GM23338 (cell line): Measurements from ENCODE around the gene ERC2. TPM values are rescaled to one million over a fixed set of nuclear protein-coding genes. Genes with fewer than 3 reads are reported as not detected.
A peak's percentile ranks its signal among the peaks of the same experiment; 100 is the strongest.

Experiments used
- ATAC-seq: fragments of 200-7000 bp; cut with Tn5 transposase; 3 replicates; pipeline ENCODE4 v1.9.1; 2020
- DNase-seq: peaks from one replicate; pipeline ENCODE4 v3.0.0-alpha.2; 2015; ENCODE audit warnings: low spot score
- H2AFZ ChIP-seq: fragments of 200-600 bp; sonication (generic); 2 replicates; pipeline ENCODE4 v1.8.0; 2016; ENCODE audit warnings: antibody characterized with exemption, mild to moderate bottlenecking, moderate library complexity
- H3F3A ChIP-seq: fragments of 200-600 bp; sonication (generic); replicated peaks from 2 replicates; pipeline ENCODE4 v1.8.0; 2017; ENCODE audit warnings: antibody characterized with exemption, mixed run types, low read depth
- H3K27ac ChIP-seq: fragments of 200-600 bp; sonication (generic); 2 replicates; pipeline ENCODE4 v1.6.1; 2016; ENCODE audit warnings: low read depth
- H3K27me3 ChIP-seq: fragments of 200-600 bp; sonication (generic); 2 replicates; pipeline ENCODE4 v1.8.0; 2016; ENCODE audit warnings: mild to moderate bottlenecking, mixed run types, moderate library complexity; ENCODE audit not compliant: insufficient read depth
- H3K36me3 ChIP-seq: fragments of 200-600 bp; sonication (generic); 2 replicates; pipeline ENCODE4 v1.8.0; 2016; ENCODE audit warnings: mild to moderate bottlenecking; ENCODE audit not compliant: insufficient read depth
- H3K4me1 ChIP-seq: fragments of 200-600 bp; sonication (generic); 2 replicates; pipeline ENCODE4 v1.8.0; 2016; ENCODE audit warnings: mild to moderate bottlenecking, moderate library complexity; ENCODE audit not compliant: insufficient read depth
- H3K4me2 ChIP-seq: fragments of 200-600 bp; sonication (generic); 2 replicates; pipeline ENCODE4 v1.7.1; 2017; ENCODE audit warnings: mixed run types
- H3K4me3 ChIP-seq: fragments of 200-600 bp; sonication (generic); 2 replicates; pipeline ENCODE4 v1.6.1; 2016; ENCODE audit warnings: mixed run types
- H3K79me2 ChIP-seq: fragments of 200-600 bp; sonication (generic); replicated peaks from 2 replicates; pipeline ENCODE4 v1.8.0; 2017; ENCODE audit warnings: mild to moderate bottlenecking; ENCODE audit not compliant: insufficient read depth
- H3K9me2 ChIP-seq: fragments of 200-600 bp; sonication (generic); 2 replicates; pipeline ENCODE4 v1.8.0; 2017; ENCODE audit not compliant: insufficient read depth
- H4K20me1 ChIP-seq: fragments of 200-600 bp; sonication (generic); replicated peaks from 2 replicates; pipeline ENCODE4 v1.8.0; 2017; ENCODE audit warnings: mild to moderate bottlenecking; ENCODE audit not compliant: insufficient read depth
- H3K27ac Mint-ChIP-seq: 2 replicates; pipeline ENCODE4 v1.8.0; 2020; ENCODE audit warnings: inconsistent platforms, mild to moderate bottlenecking, moderate library complexity, mixed read lengths
- H3K27me3 Mint-ChIP-seq: 3 replicates; pipeline ENCODE4 v1.8.0; 2022; ENCODE audit warnings: low read depth, mild to moderate bottlenecking, moderate library complexity, mixed read lengths, inconsistent platforms; ENCODE audit not compliant: insufficient read depth, poor library complexity
- H3K36me3 Mint-ChIP-seq: 3 replicates; pipeline ENCODE4 v1.8.0; 2021; ENCODE audit warnings: low read depth, mild to moderate bottlenecking, inconsistent platforms, moderate library complexity, mixed read lengths
- H3K4me1 Mint-ChIP-seq: 3 replicates; pipeline ENCODE4 v1.8.0; 2020; ENCODE audit warnings: mild to moderate bottlenecking, inconsistent platforms, mixed read lengths
- H3K4me3 Mint-ChIP-seq: 3 replicates; pipeline ENCODE4 v1.8.0; 2021; ENCODE audit warnings: moderate library complexity, mild to moderate bottlenecking, inconsistent platforms, mixed read lengths
- H3K9me3 Mint-ChIP-seq: 3 replicates; pipeline ENCODE4 v1.8.0; 2020; ENCODE audit warnings: moderate library complexity, mild to moderate bottlenecking, inconsistent platforms, mixed read lengths
- CREB1 ChIP-seq: fragments of 250-450 bp; sonication (Bioruptor Pico); IDR thresholded peaks from 2 replicates; pipeline ENCODE4 v1.5.0; 2020; ENCODE audit warnings: low read depth, mild to moderate bottlenecking, moderate library complexity
- EZH2phosphoT487 ChIP-seq: fragments of 200-600 bp; sonication (generic); IDR thresholded peaks from one replicate; pipeline ENCODE4 v1.8.1; 2018; ENCODE audit warnings: antibody characterized with exemption; ENCODE audit not compliant: unreplicated experiment
- POLR2AphosphoS5 ChIP-seq: IDR thresholded peaks from 2 replicates; pipeline ENCODE4 v1.6.1; 2016; ENCODE audit warnings: antibody characterized with exemption, low read depth
- REST ChIP-seq: IDR thresholded peaks from one replicate; pipeline ENCODE4 v1.6.1; 2018; ENCODE audit warnings: antibody characterized with exemption; ENCODE audit not compliant: unreplicated experiment
- ZNF114 ChIP-seq: fragments of 250-450 bp; sonication (Bioruptor Pico); IDR thresholded peaks from 2 replicates; pipeline ENCODE4 v1.5.0; 2020; ENCODE audit warnings: mild to moderate bottlenecking, moderate library complexity
- ZNF331 ChIP-seq: fragments of 250-450 bp; sonication (Bioruptor Pico); IDR thresholded peaks from 2 replicates; pipeline ENCODE4 v1.5.0; 2020; ENCODE audit warnings: low read depth, mild to moderate bottlenecking, moderate library complexity
- polyA plus RNA-seq: library from polyadenylated mRNA; unstranded; fragments of >200 nt; fragmentation: Nextera tagmentation; extraction: Ambion mirVana; gene quantifications from 2 replicates; pipeline ENCODE4 v1.2.1, GENCODE V29; 2016
- total RNA-seq: library from RNA; depleted of rRNA; stranded (reverse); fragments of >200 nt; shearing (Covaris generic); gene quantifications from 2 replicates; pipeline ENCODE4 v1.2.3, GENCODE V29; 2014
- TF ChIP-seq, protein P1 (sequence below): IDR thresholded peaks from 2 replicates; pipeline ENCODE4 v1.6.1; 2016; ENCODE audit warnings: antibody characterized with exemption
- TF ChIP-seq, protein P2 (sequence below): fragments of 250-450 bp; sonication (Bioruptor Pico); IDR thresholded peaks from 2 replicates; pipeline ENCODE4 v1.5.0; 2020; ENCODE audit warnings: mild to moderate bottlenecking, moderate library complexity

Gene ERC2
- total and polyA plus RNA-seq, 2 experiments from 2014 or later, result 11.8 to 13.7 TPM

DNA sequence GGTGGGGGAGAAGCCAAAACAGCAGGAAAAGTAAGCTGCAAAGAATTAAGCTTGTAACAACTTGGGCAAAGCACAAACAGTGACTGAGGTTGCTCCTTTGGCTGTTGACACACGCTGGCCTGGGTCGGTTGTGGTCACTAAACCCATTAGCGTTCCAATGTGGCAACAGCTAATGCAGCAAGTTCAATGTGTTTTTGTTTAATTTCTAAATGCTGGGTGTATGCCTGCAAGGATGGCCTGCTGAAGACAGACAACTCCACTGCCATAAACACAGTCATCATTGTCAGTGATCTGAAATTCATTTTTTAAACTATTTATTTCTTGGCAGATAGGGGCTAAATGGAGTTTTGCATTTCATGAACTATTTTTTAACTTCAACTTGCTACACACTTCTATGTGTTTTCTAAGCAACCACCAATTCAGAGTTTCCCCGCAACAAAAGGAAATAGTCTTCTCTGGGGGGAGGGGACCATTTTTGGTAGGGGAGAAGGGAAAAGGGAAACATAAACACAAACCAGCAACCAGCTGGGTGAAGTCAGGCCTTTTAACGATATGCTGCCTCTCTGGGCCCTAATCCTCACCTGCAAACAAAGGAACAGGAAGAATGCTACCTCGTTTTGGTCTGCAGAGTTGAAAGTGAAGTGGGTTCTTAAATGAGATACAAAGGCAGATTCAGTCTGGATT is 946.4 kb downstream of the ERC2 start (continued):
- TF ChIP-seq REST (no peak), POLR2AphosphoS5 (no peak), ZNF114 (no peak)

- Mint-ChIP-seq H3K27me3 (peaks cover 2% of the 10 kb centered on the region), H3K36me3 (no peaks in the 10 kb centered on the region), H3K4me3 (no peak overlapping the region; the same call in 2 of the 3 replicates), H3K4me1 (peaks cover 45% of the 10 kb centered on the region), H3K27ac (peak overlapping the region; percentile 43; the same call in 1 of the 2 replicates), H3K9me3 (no peaks in the 10 kb centered on the region)
- H3F3A ChIP-seq, result no peaks in the 10 kb centered on the region
- ATAC-seq (peak; percentile 60), DNase-seq (peak; percentile 28)
- peak overlapping the region; percentile 44 for H3K4me2 ChIP-seq
- no peaks in the 10 kb centered on the region for H4K20me1 ChIP-seq
- H3K79me2 ChIP-seq, result no peaks in the 10 kb centered on the region
- H3K27me3 ChIP-seq, result no peaks in the 10 kb centered on the region
- peak overlapping the region; percentile 53; the same call in 1 of the 2 replicates for H2AFZ ChIP-seq
- peak overlapping the region; percentile 1; the same call in 1 of the 2 replicates for H3K27ac ChIP-seq
- no peaks in the 10 kb centered on the region for H3K36me3 ChIP-seq
- peaks cover 29% of the 10 kb centered on the region for H3K4me1 ChIP-seq
- H3K4me3 ChIP-seq, result no peak overlapping the region
- H3K9me2 ChIP-seq, result peaks cover 13% of the 10 kb centered on the region
- no peak for TF ChIP-seq POLR2AphosphoS5
- no peak for TF ChIP-seq ZNF331 (CRISPR knock-in tag)
- no peak for TF ChIP-seq REST
- TF ChIP-seq, protein P1, sequence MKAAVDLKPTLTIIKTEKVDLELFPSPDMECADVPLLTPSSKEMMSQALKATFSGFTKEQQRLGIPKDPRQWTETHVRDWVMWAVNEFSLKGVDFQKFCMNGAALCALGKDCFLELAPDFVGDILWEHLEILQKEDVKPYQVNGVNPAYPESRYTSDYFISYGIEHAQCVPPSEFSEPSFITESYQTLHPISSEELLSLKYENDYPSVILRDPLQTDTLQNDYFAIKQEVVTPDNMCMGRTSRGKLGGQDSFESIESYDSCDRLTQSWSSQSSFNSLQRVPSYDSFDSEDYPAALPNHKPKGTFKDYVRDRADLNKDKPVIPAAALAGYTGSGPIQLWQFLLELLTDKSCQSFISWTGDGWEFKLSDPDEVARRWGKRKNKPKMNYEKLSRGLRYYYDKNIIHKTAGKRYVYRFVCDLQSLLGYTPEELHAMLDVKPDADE, result no peak
- TF ChIP-seq CREB1 (CRISPR knock-in tag), result no peak
- no peak for TF ChIP-seq EZH2phosphoT487
- TF ChIP-seq, protein P2, sequence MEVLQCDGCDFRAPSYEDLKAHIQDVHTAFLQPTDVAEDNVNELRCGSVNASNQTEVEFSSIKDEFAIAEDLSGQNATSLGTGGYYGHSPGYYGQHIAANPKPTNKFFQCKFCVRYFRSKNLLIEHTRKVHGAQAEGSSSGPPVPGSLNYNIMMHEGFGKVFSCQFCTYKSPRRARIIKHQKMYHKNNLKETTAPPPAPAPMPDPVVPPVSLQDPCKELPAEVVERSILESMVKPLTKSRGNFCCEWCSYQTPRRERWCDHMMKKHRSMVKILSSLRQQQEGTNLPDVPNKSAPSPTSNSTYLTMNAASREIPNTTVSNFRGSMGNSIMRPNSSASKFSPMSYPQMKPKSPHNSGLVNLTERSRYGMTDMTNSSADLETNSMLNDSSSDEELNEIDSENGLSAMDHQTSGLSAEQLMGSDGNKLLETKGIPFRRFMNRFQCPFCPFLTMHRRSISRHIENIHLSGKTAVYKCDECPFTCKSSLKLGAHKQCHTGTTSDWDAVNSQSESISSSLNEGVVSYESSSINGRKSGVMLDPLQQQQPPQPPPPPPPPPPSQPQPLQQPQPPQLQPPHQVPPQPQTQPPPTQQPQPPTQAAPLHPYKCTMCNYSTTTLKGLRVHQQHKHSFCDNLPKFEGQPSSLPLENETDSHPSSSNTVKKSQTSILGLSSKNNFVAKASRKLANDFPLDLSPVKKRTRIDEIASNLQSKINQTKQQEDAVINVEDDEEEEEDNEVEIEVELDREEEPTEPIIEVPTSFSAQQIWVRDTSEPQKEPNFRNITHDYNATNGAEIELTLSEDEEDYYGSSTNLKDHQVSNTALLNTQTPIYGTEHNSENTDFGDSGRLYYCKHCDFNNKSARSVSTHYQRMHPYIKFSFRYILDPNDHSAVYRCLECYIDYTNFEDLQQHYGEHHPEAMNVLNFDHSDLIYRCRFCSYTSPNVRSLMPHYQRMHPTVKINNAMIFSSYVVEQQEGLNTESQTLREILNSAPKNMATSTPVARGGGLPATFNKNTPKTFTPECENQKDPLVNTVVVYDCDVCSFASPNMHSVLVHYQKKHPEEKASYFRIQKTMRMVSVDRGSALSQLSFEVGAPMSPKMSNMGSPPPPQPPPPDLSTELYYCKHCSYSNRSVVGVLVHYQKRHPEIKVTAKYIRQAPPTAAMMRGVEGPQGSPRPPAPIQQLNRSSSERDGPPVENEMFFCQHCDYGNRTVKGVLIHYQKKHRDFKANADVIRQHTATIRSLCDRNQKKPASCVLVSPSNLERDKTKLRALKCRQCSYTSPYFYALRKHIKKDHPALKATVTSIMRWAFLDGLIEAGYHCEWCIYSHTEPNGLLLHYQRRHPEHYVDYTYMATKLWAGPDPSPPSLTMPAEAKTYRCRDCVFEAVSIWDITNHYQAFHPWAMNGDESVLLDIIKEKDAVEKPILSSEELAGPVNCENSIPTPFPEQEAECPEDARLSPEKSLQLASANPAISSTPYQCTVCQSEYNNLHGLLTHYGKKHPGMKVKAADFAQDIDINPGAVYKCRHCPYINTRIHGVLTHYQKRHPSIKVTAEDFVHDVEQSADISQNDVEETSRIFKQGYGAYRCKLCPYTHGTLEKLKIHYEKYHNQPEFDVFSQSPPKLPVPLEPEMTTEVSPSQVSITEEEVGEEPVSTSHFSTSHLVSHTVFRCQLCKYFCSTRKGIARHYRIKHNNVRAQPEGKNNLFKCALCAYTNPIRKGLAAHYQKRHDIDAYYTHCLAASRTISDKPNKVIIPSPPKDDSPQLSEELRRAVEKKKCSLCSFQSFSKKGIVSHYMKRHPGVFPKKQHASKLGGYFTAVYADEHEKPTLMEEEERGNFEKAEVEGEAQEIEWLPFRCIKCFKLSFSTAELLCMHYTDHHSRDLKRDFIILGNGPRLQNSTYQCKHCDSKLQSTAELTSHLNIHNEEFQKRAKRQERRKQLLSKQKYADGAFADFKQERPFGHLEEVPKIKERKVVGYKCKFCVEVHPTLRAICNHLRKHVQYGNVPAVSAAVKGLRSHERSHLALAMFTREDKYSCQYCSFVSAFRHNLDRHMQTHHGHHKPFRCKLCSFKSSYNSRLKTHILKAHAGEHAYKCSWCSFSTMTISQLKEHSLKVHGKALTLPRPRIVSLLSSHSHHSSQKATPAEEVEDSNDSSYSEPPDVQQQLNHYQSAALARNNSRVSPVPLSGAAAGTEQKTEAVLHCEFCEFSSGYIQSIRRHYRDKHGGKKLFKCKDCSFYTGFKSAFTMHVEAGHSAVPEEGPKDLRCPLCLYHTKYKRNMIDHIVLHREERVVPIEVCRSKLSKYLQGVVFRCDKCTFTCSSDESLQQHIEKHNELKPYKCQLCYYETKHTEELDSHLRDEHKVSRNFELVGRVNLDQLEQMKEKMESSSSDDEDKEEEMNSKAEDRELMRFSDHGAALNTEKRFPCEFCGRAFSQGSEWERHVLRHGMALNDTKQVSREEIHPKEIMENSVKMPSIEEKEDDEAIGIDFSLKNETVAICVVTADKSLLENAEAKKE (CRISPR knock-in tag), result no peak
Measured at GRCh38 chr3:55521064-55521737, 947.1 kb downstream of the ERC2 start.
